IMR-90 (cell line): ENCODE data around the gene NOD2. TPM values are rescaled to one million over a fixed set of nuclear protein-coding genes. Genes with fewer than 3 reads are reported as not detected.

Experiments
- ATAC-seq: fragments of 200-7000 bp; cut with Tn5 transposase; 2 replicates; pipeline ENCODE4 v1.9.1; 2020; ENCODE audit warnings: low read depth, mild to moderate bottlenecking, moderate library complexity
- BruUV-seq: library from RNA; stranded (reverse); fragments of 400-500 nt; replicated peaks from 2 replicates; lab custom pipeline; 2021; lab: Mats Ljungman, UMichigan
- CTCF ChIA-PET: fragments of 300-600 bp; formaldehyde crosslinking; extraction: SDS; loops from one replicate; lab custom pipeline; 2021; ENCODE audit warnings: antibody characterized with exemption; lab: Yijun Ruan, JAX
- POLR2A ChIA-PET: fragments of 300-600 bp; sonication (Branson Sonifier 250); formaldehyde crosslinking; loops from one replicate; lab custom pipeline; 2022; ENCODE audit warnings: antibody characterized with exemption; ENCODE audit not compliant: unreplicated experiment; lab: Charles Lee
- DNase-seq: peaks from one replicate; pipeline ENCODE4 v3.0.0; 2013
- H2AFZ ChIP-seq: replicated peaks from 2 replicates; pipeline ENCODE3; 2013; ENCODE audit warnings: low read length, mild to moderate bottlenecking; ENCODE audit not compliant: poor library complexity
- H2AK5ac ChIP-seq: 2 replicates; pipeline ENCODE4 v1.6.1; 2013; ENCODE audit warnings: low read depth, low read length, inconsistent platforms
- H2AK9ac ChIP-seq: replicated peaks from 2 replicates; pipeline ENCODE3; 2013; ENCODE audit warnings: mild to moderate bottlenecking, low read depth, low read length, moderate library complexity; ENCODE audit not compliant: poor library complexity
- H2BK120ac ChIP-seq: 2 replicates; pipeline ENCODE4 v1.6.1; 2013; ENCODE audit warnings: low read depth, low read length, inconsistent platforms
- H2BK15ac ChIP-seq: 3 replicates; pipeline ENCODE4 v1.6.1; 2013; ENCODE audit warnings: low read depth, low read length, inconsistent platforms
- H2BK20ac ChIP-seq: 2 replicates; pipeline ENCODE4 v1.6.1; 2013; ENCODE audit warnings: low read depth, mild to moderate bottlenecking, inconsistent platforms, low read length, moderate library complexity
- H2BK5ac ChIP-seq: 2 replicates; pipeline ENCODE4 v1.6.1; 2013; ENCODE audit warnings: mild to moderate bottlenecking, low read depth, low read length, inconsistent platforms; ENCODE audit not compliant: poor library complexity, severe bottlenecking
- H3K14ac ChIP-seq: replicated peaks from 2 replicates; pipeline ENCODE4 v1.6.1; 2013; ENCODE audit warnings: low read depth, low read length, inconsistent platforms
- H3K18ac ChIP-seq: 2 replicates; pipeline ENCODE4 v1.6.1; 2013; ENCODE audit warnings: low read depth, low read length, control low read depth
- H3K23ac ChIP-seq: 2 replicates; pipeline ENCODE4 v1.6.1; 2013; ENCODE audit warnings: low read depth, low read length, inconsistent platforms
- H3K27ac ChIP-seq: 2 replicates; pipeline ENCODE4 v1.5.1; 2013; ENCODE audit warnings: mild to moderate bottlenecking, control low read depth, low read length; ENCODE audit not compliant: insufficient read depth
- H3K27me3 ChIP-seq: 2 replicates; pipeline ENCODE4 v1.6.1; 2013; ENCODE audit warnings: low read length; ENCODE audit not compliant: control insufficient read depth, insufficient read depth
- H3K36me3 ChIP-seq: 2 replicates; pipeline ENCODE4 v1.6.1; 2013; ENCODE audit warnings: low read length, mixed read lengths; ENCODE audit not compliant: control insufficient read depth, insufficient read depth
- H3K4ac ChIP-seq: 2 replicates; pipeline ENCODE4 v1.6.1; 2013; ENCODE audit warnings: low read depth, low read length, inconsistent platforms
- H3K4me1 ChIP-seq: 2 replicates; pipeline ENCODE4 v1.6.1; 2013; ENCODE audit warnings: low read length, mixed read lengths; ENCODE audit not compliant: control insufficient read depth, insufficient read depth
- H3K4me2 ChIP-seq: 2 replicates; pipeline ENCODE4 v1.6.1; 2013; ENCODE audit warnings: low read depth, mild to moderate bottlenecking, control low read depth, low read length, moderate library complexity
- H3K4me3 ChIP-seq: 2 replicates; pipeline ENCODE4 v1.5.1; 2013; ENCODE audit warnings: low read depth, mild to moderate bottlenecking, control low read depth, low read length, moderate library complexity; ENCODE audit not compliant: insufficient read depth
- H3K56ac ChIP-seq: 2 replicates; pipeline ENCODE4 v1.6.1; 2013; ENCODE audit warnings: low read length, inconsistent platforms; ENCODE audit not compliant: insufficient read depth; ENCODE audit errors: extremely low read depth
- H3K79me1 ChIP-seq, 2 experiments: 2 replicates each; pipeline ENCODE4 v1.6.1; 2013; ENCODE audit warnings: low read length in 2 of 2, inconsistent platforms in 1 of 2, low read depth in 1 of 2
- H3K9ac ChIP-seq: 2 replicates; pipeline ENCODE4 v1.6.1; 2013; ENCODE audit warnings: low read depth, low read length, control low read depth
- H3K9me1 ChIP-seq: 2 replicates; pipeline ENCODE4 v1.6.1; 2013; ENCODE audit warnings: low read length, inconsistent platforms; ENCODE audit not compliant: insufficient read depth
- H3K9me3 ChIP-seq: 2 replicates; pipeline ENCODE4 v1.6.1; 2013; ENCODE audit warnings: low read length; ENCODE audit not compliant: control insufficient read depth, insufficient read depth
- H4K20me1 ChIP-seq: 2 replicates; pipeline ENCODE4 v1.6.1; 2013; ENCODE audit warnings: low read length, inconsistent platforms; ENCODE audit not compliant: insufficient read depth
- H4K5ac ChIP-seq: 2 replicates; pipeline ENCODE4 v1.6.1; 2013; ENCODE audit warnings: mild to moderate bottlenecking, low read depth, low read length, control low read depth
- H4K8ac ChIP-seq, 2 experiments: 2 replicates each; pipeline ENCODE4 v1.6.1; 2013; ENCODE audit warnings: low read depth in 2 of 2, low read length in 2 of 2, control low read depth in 1 of 2, inconsistent platforms in 1 of 2
- H4K91ac ChIP-seq: 2 replicates; pipeline ENCODE4 v1.6.1; 2013; ENCODE audit warnings: low read depth, low read length, inconsistent platforms; ENCODE audit not compliant: insufficient read depth
- BHLHE40 ChIP-seq: fragments of 150-350 bp; IDR thresholded peaks from 2 replicates; pipeline ENCODE4 v1.6.1; 2016; ENCODE audit warnings: mild to moderate bottlenecking, low read depth, low read length
- CEBPB ChIP-seq: IDR thresholded peaks from 2 replicates; pipeline ENCODE4 v1.6.1; 2012; ENCODE audit warnings: low read depth, low read length, improper control_type of control experiment
- CTCF ChIP-seq: conservative IDR thresholded peaks from 2 replicates; pipeline ENCODE4 v1.5.1; 2012; ENCODE audit warnings: mild to moderate bottlenecking, low read depth, low read length, improper control_type of control experiment
- ELK1 ChIP-seq: fragments of 150-350 bp; IDR thresholded peaks from 2 replicates; pipeline ENCODE4 v1.6.1; 2016; ENCODE audit warnings: low read depth, mild to moderate bottlenecking, low read length, moderate library complexity, borderline replicate concordance
- FOS ChIP-seq: fragments of 150-350 bp; IDR thresholded peaks from 2 replicates; pipeline ENCODE4 v1.6.1; 2016; ENCODE audit warnings: low read depth, low read length
- MAZ ChIP-seq: IDR thresholded peaks from 2 replicates; pipeline ENCODE4 v1.6.1; 2012; ENCODE audit warnings: low read depth, mild to moderate bottlenecking, low read length, improper control_type of control experiment, moderate library complexity, borderline replicate concordance
- MXI1 ChIP-seq: IDR thresholded peaks from 2 replicates; pipeline ENCODE4 v1.6.1; 2012; ENCODE audit warnings: low read depth, mild to moderate bottlenecking, low read length, moderate library complexity, borderline replicate concordance
- NFE2L2 ChIP-seq: fragments of 150-350 bp; IDR thresholded peaks from 2 replicates; pipeline ENCODE4 v1.6.1; 2016; ENCODE audit warnings: low read depth, mild to moderate bottlenecking, low read length
- RAD21 ChIP-seq: IDR thresholded peaks from 2 replicates; pipeline ENCODE4 v1.6.1; 2012; ENCODE audit warnings: low read length, improper control_type of control experiment
- RCOR1 ChIP-seq: IDR thresholded peaks from 2 replicates; pipeline ENCODE4 v1.6.1; 2012; ENCODE audit warnings: mild to moderate bottlenecking, low read length, improper control_type of control experiment; ENCODE audit not compliant: insufficient replicate concordance
- SMC3 ChIP-seq: fragments of 150-350 bp; IDR thresholded peaks from 2 replicates; pipeline ENCODE4 v1.6.1; 2016; ENCODE audit warnings: low read depth, mild to moderate bottlenecking, antibody characterized with exemption, low read length, moderate library complexity
- USF2 ChIP-seq: fragments of 150-350 bp; IDR thresholded peaks from 2 replicates; pipeline ENCODE4 v1.6.1; 2017; ENCODE audit warnings: mild to moderate bottlenecking, antibody characterized with exemption, low read length, low read depth
- WGBS, 2 experiments: methylation state at CpG; one replicate each; pipeline versions ENCODE4 v1.1.5 to v1.1.7; 2013; ENCODE audit warnings: missing lambda C conversion rate in 2 of 2; ENCODE audit not compliant: insufficient read length in 1 of 2; ENCODE audit errors: extremely low coverage in 2 of 2; 5-methylcytosine and 5-hydroxymethylcytosine counted together
- dilution Hi-C: fragments of 300-500 bp; cut with HindIII; formaldehyde crosslinking; loops from one replicate; pipeline ENCODE4 v1.14.3; 2018; ENCODE audit warnings: low sequenced_read_pairs; ENCODE audit not compliant: unreplicated experiment
- in situ Hi-C: fragments of 300-500 bp; cut with MboI; formaldehyde crosslinking; loops from 3 replicates; pipeline ENCODE4 v1.14.3; 2019; ENCODE audit warnings: low sequenced_read_pairs, inconsistent platforms, mixed read lengths
- intact Hi-C: fragments of 100-400 bp; cut with micrococcal nuclease; formaldehyde crosslinking; loops from 2 replicates; pipeline ENCODE4 v1.10.0; 2022
- polyA plus RNA-seq, 3 experiments: library from polyadenylated mRNA; depleted of rRNA; stranded (reverse); fragments of >200 nt; gene quantifications; 2 replicates each; pipeline ENCODE4 v1.2.3, GENCODE V29; 2012; ENCODE audit warnings: low replicate concordance in 1 of 3
- total RNA-seq: library from RNA; depleted of rRNA; stranded (reverse); fragments of >200 nt; gene quantifications from 2 replicates; pipeline ENCODE4 v1.2.3, GENCODE V29; 2012

The NOD2 gene
- total and polyA plus RNA-seq, 2 of the 4 experiments (the other 2 are of a cell fraction) = not detected

GRCh38 chr16:50680556-50680893 lies 12.9 kb upstream of the NOD2 start (continued):
- TF ChIP-seq ELK1 = no peak

- Histone ChIP-seq H4K91ac (no peak within 1 kb of the TSS), H3K27me3 (peaks cover 2% of the 10 kb centered on the region; the same call in 1 of the 2 replicates), H2BK120ac (no peak within 1 kb of the TSS), H3K4me2 (no peak within 1 kb of the TSS), H3K56ac (no peak within 1 kb of the TSS), H4K8ac (no peak within 1 kb of the TSS), H3K27ac (no peak within 1 kb of the TSS), H3K9me3 (no peaks in the 10 kb centered on the region), H3K4me3 (no peak within 1 kb of the TSS), H3K36me3 (no peaks in the 10 kb centered on the region), H3K79me1 (no peaks in the 10 kb centered on the region), H2BK15ac (no peak within 1 kb of the TSS), H2BK20ac (no peak within 1 kb of the TSS), H3K4ac (no peak within 1 kb of the TSS), H2BK5ac (no peak within 1 kb of the TSS), H4K20me1 (no peaks in the 10 kb centered on the region), H4K5ac (no peak within 1 kb of the TSS), H3K9me1 (no peaks in the 10 kb centered on the region), H3K4me1 (no peaks in the 10 kb centered on the region), H2AK5ac (no peak within 1 kb of the TSS), H3K14ac (no peak within 1 kb of the TSS), H3K18ac (no peak within 1 kb of the TSS), H3K9ac (no peak within 1 kb of the TSS), H3K23ac (no peak within 1 kb of the TSS), H2AFZ (no peak within 1 kb of the TSS), H2AK9ac (no peak within 1 kb of the TSS)
- dilution Hi-C loops (no loop called here), in situ Hi-C loops (loop anchor here (10.0 kb wide), 1 partner anchor 124 kb away; no protein-coding TSS in a partner anchor), intact Hi-C loops (no loop called here)
- ATAC-seq (no peak), DNase-seq (no peak)
- POLR2A ChIA-PET = no interaction called here
- 60% methylated on average over 10 of the region's 16 CpGs; no CpG with 5 or more reads in 1 of the 2 experiments for WGBS, 2 experiments
- CTCF ChIA-PET = interaction anchor here (0.9 to 1.2 kb wide), 2 partner anchors 14 to 125 kb away, joined by 3 to 4 read pairs; no protein-coding TSS in a partner anchor
- BruUV-seq = no TSS peak
- no peak for TF ChIP-seq SMC3
- TF ChIP-seq MAZ = no peak
- TF ChIP-seq USF2 = no peak
- no peak for TF ChIP-seq NFE2L2
- TF ChIP-seq CEBPB = no peak
- no peak for TF ChIP-seq RAD21
- no peak for TF ChIP-seq RCOR1
- TF ChIP-seq BHLHE40 = no peak
- no peak for TF ChIP-seq MXI1
- TF ChIP-seq CTCF = no peak
- TF ChIP-seq FOS = no peak
Observed at GRCh38 chr16:50681021-50681885, 12.2 kb upstream of the NOD2 start, which contains the start of gene SNX20. Gene SNX20, minus strand, starts transcription at chr16:50681312. Its CDS starts 3,786 bp downstream, at chr16:50677526.
